Activated CD8-positive, alpha-beta memory T cell treated with anti-CD3 and anti-CD28 coated beads for 36 hours (primary cell): ENCODE measurements around the gene APBB3. TPM values are rescaled to one million over a fixed set of nuclear protein-coding genes. Genes with fewer than 3 reads are reported as not detected.

Source experiments
- CTCF ChIA-PET: fragments of 350-600 bp; sonication (Branson Sonifier 250); formaldehyde crosslinking; loops from one replicate; lab custom pipeline; 2021; ENCODE audit warnings: antibody characterized with exemption; lab: Charles Lee
- POLR2A ChIA-PET: fragments of 350-600 bp; sonication (Branson Sonifier 250); formaldehyde crosslinking; loops from one replicate; lab custom pipeline; 2021; ENCODE audit warnings: antibody characterized with exemption; lab: Charles Lee
- total RNA-seq, 2 experiments: library from RNA; stranded (reverse); gene quantifications; one replicate each; pipeline ENCODE4 v1.2.3, GENCODE V29; 2021

APBB3 gene
- total RNA-seq, 2 experiments from 2014 or later, result 14.1 to 15.3 TPM

DNA sequence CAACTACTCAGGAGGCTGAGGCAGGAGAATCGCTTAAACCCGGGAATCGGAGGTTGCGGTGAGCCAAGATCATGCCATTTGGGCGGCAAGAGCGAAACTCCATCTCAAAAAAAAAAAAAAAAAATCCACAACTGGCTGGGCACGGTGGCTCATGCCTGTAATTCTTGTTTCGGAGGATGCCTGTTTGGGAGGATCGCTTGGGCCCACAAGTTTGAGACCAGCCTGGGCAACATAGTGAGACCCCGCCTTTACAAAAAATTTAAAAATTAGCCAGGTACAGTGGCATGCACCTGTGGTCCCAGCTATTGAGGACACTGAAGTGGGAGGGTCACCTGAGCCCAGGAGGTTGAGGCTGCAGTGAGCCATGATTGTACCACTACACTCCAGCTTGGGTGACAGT lies 18.8 kb downstream of the APBB3 start:
- POLR2A ChIA-PET, result no interaction called here
- CTCF ChIA-PET, result interaction anchor here (1.0 to 3.4 kb wide), 2 partner anchors 12 to 89 kb away, joined by 5 to 15 read pairs; partner anchors contain the start of gene SRA1

- CTCF ChIA-PET, result no interaction called here
- POLR2A ChIA-PET, result no interaction called here
Observed at GRCh38 chr5:140544986-140545385, 19.4 kb downstream of the APBB3 start.

- ChIA-PET CTCF (no interaction called here), POLR2A (interaction anchor here (0.6 kb wide), 1 partner anchor 138 kb away, joined by 5 read pairs; no protein-coding TSS in a partner anchor)
Observed at GRCh38 chr5:140542972-140543371, 21.4 kb downstream of the APBB3 start.

GRCh38 chr5:140540227-140540626 lies 24.2 kb downstream of the APBB3 start:
- CTCF ChIA-PET, result no interaction called here

GRCh38 chr5:140524003-140524402 lies 40.4 kb downstream of the APBB3 start:
- CTCF ChIA-PET, result no interaction called here
- POLR2A ChIA-PET, result interaction anchor here (0.7 kb wide), 1 partner anchor 124 kb away, joined by 6 read pairs; the partner anchor contains the start of gene IK

More at GRCh38 chr5:140540227-140540626, 24.2 kb downstream of the APBB3 start:
- POLR2A ChIA-PET, result interaction anchor here (0.6 kb wide), 1 partner anchor 987 kb away, joined by 8 read pairs; no protein-coding TSS in a partner anchor

DNA sequence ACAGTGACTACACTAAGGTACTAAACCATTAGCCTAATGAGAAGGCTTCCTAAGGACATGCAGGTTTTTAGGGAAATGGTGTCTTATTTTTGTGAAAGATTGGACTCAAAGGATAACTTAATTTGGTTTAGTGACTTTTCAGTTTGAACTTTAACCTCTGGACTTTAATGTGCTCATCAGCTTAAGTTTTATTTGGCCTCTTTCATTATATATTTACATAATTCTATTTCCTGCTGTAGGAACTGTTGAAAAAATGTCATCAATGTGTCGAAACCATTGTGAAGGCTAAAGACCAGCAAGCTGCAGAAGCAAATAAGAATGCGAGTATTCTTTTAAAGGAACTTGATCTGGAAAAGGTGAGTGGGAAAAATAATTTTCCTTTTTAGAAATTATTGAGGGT lies 51.3 kb downstream of the APBB3 start:
- ChIA-PET CTCF (interaction anchor here (0.7 kb wide), 1 partner anchor 228 kb away, joined by 3 read pairs; no protein-coding TSS in a partner anchor), POLR2A (no interaction called here)

DNA sequence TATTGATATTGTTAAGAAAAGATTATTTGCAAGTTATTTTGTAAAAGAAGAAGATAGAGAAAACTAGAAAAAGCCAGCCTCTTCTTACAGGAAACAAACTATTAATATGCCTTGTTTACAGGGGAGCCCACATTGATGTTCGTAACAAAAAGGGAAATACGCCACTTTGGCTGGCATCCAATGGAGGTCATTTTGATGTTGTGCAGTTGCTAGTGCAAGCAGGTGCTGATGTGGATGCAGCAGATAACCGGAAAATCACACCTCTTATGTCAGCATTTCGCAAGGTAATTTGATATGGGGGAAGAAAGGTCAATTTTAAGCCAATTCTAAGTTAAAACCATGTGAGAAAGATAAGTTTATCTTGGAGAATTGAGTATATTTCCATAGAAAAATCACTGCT lies 54.5 kb downstream of the APBB3 start:
- CTCF ChIA-PET, result no interaction called here
- POLR2A ChIA-PET, result no interaction called here

Other genes starting within 250 kb of the APBB3 start
- 1 to 10 TPM; 4.4 to 5.0 TPM for gene HBEGF, start 218.0 kb downstream of the APBB3 start, total RNA-seq
- gene SLC4A9, start 204.4 kb downstream of the APBB3 start, total RNA-seq, result not detected
- 10 to 100 TPM; 90.0 to 92.3 TPM for gene ANKHD1, start 162.8 kb downstream of the APBB3 start, total RNA-seq
- 10 to 100 TPM; 13.6 to 14.1 TPM for gene EIF4EBP3, start 16.9 kb downstream of the APBB3 start, total RNA-seq
- gene SRA1, start 7.1 kb downstream of the APBB3 start, total RNA-seq, result 10 to 100 TPM; 64.3 to 68.2 TPM
- gene SLC35A4, start 230 bp upstream of the APBB3 start, total RNA-seq, result 100 to 1,000 TPM; 116 TPM
- under 1 TPM; 0.44 to 0.70 TPM for gene CD14, start 68.6 kb upstream of the APBB3 start, total RNA-seq
- 10 to 100 TPM; 34.6 to 35.3 TPM for gene TMCO6, start 74.9 kb upstream of the APBB3 start, total RNA-seq
- gene NDUFA2, start 83.0 kb upstream of the APBB3 start, total RNA-seq, result 10 to 100 TPM; 70.9 to 76.7 TPM
- 10 to 100 TPM; 89.9 to 96.8 TPM for gene IK, start 83.2 kb upstream of the APBB3 start, total RNA-seq
- 10 to 100 TPM; 41.0 to 41.3 TPM for gene WDR55, start 100.3 kb upstream of the APBB3 start, total RNA-seq
- gene DND1, start 109.0 kb upstream of the APBB3 start, total RNA-seq, result 1 to 10 TPM; 3.2 to 3.4 TPM
- 100 to 1,000 TPM; 100 to 101 TPM for gene HARS1, start 126.8 kb upstream of the APBB3 start, total RNA-seq
- gene HARS2, start 126.9 kb upstream of the APBB3 start, total RNA-seq, result 10 to 100 TPM; 22.6 to 25.8 TPM
- 10 to 100 TPM; 69.5 to 73.0 TPM for gene ZMAT2, start 135.8 kb upstream of the APBB3 start, total RNA-seq
- gene PCDHA1, start 221.5 kb upstream of the APBB3 start, total RNA-seq, result not detected
- gene PCDHA2, start 230.3 kb upstream of the APBB3 start, total RNA-seq, result not detected
- not detected for gene PCDHA3, start 236.5 kb upstream of the APBB3 start, total RNA-seq
- gene PCDHA4, start 242.5 kb upstream of the APBB3 start, total RNA-seq, result not detected